HG03457 (cell line): ENCODE measurements around the gene PROX1.

Experiments
- ATAC-seq: cut with Tn5 transposase; IDR thresholded peaks from one replicate; pipeline ENCODE4 v1.9.1; 2021; ENCODE audit warnings: moderate number of reproducible peaks; ENCODE audit not compliant: unreplicated experiment

Gene PROX1

DNA sequence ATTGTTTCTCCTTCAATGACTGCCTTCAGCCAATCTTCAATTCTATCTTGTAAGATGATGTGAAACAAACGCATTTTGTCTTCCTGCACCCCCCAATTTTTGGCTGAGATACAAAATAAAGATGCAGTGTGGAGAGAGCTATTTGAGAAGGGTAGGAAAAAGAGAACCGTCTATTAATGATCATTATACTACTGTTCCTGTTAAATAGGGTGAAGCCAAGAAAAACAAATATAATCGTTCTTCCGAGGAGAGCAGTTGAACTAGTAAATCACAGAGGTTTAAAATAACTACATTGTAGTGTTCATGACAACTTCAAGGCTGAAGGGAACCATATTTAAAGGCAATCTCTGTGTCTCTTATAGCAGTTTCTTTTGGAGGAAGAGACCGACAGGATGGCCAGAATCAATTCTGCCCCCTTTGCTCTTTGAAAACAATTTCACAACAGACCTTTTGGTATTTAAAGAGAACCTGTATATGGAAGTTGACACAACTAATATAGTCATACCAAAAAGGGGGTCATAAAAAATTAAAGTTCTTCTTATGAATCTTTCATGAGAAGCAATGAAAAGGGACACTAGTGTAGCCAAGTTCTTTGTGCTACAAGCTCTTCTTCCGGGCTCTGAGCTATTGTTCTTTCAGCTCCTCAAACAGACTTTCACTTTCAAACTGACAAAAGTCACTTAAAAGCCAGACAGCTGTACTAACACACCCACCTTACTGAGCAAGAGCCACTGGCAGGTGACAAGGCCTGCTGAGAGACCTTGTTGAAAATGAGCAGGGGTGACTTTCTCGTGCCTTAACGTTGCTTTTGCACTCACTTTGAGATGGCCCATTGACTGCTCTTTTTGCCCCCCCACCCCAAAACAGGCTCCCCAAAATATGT lies 30.9 kb downstream of the PROX1 start:
- no peak for ATAC-seq

DNA sequence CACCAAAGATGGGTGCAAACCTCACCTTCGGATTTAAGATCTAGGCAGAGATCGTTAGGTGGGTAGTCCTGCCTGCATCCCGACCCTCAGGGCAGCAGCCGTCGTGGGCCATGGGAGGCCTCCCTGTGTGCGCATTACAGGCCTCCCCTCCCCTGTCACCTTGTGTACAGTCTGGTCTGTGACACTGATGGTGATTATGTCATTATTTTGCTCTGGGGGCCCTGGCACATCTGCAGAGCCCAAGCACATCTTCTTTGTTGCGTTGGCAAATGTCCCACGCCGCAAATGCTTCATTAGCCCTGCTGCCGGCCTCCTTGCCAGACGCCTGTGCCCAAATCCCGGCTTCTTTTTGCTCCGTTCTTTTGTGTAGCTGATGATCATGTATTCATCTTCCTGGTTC lies 31.7 kb downstream of the PROX1 start:
- ATAC-seq, result no peak

DNA sequence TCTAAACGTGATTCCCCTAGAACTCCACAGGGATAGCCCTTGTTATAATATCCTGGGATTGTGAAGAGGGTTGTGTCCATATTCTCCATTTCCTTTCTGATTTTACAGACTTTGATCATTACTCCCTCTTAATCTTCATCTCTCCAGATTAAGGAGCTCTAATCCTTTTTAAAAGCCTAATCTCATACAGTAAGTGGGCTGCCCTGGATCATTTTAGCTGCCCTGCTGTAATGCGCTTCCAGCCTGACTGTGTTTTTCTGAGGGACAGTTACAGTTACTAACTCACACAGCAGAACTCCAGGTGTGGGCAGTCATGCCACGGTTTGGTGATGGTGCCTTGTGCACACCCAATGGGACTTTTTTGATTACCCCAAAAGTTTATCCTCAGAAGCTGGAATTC lies 33.5 kb downstream of the PROX1 start:
- no peak for ATAC-seq

DNA sequence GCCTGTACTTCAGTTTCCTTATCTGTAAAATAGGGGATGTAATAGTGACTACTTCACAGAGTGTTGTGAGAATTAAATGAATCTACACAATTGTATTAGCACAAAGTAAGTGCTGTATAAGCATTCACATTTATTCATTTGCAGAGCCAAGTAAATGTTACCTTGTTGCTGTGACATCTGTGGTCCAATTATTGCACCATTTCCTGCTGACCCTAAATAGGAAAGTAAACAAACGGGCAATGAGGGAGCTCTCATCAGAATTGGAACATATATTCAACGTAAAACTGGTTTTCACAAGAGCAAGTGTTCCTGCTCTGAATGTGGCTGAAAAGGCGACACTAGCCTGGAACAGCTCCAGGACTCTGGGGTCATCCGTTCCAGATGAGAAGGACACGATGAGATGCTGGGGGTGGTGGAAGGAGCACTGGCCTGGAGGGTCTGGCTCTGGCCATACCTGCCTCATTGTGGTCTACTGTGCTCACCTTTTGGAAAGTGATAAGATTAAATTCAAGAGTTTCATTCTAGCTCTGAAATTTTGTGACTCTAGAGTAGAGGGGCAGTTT lies 34.5 kb downstream of the PROX1 start:
- ATAC-seq, result no peak

DNA sequence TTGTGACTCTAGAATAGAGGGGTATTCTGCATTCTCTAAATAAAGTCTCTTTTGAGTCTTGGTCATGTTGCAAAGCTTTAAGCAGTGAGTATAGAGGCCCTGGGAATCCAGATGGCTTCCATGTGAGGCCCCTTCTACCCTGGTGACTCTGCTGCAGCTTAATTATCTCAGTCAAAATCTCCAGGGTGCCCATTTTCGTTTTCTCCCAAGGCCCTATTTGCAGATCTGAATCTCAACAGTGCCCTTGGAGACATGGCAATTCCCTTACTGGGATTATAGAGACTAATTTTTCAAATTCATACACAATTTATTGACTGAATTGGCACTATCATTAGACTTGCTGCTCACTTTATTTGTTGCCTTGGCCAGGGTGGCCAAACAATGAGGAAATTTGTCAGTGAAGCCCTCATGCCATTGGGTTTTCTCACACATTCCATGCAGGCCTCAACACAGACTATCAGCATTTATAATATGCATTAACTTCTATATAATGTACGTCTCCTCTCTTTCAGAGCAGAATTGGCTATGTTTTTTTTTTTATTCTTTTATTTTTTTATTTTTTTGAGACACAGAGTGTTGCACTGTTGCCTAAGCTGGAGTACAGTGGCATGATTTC lies 35.1 kb downstream of the PROX1 start:
- ATAC-seq, result no peak

DNA sequence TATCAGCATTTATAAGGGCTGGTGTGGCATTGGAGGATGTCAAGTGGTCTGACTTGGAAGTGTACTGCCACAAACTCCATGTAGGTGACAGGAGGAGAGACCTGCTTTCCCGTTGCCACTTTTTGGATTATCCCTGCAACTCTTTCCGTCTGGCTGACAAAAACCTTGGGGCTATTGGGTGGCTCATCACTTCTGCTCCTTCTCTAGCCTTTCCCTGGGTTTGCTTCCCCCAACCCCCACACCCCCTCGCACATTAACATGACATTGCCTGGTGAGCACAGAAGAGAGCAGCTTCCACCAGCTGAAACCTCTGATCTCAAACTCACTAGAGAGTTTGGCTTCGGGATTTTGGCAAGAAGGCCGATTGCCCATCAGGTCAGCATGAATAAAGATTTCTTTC lies 39.2 kb downstream of the PROX1 start:
- no peak for ATAC-seq

DNA sequence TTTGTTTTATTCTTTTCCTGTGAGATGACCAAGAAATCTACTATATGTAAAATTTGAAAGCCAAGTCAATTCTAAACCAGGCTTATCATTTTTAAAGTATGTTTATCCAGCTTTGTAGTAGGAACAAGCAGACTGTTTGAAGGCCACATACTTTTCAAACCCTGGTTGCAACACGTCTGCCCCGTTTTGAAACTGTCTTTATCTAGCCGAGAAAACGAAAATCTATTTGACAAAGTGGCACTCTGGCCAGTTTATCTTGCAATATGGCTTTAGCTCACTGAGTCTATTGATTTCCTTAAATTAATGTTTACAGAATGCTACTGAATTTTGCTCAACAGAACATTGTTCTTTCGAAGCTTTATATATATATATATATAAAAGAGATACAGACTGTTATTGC lies 39.7 kb downstream of the PROX1 start:
- no peak for ATAC-seq

DNA sequence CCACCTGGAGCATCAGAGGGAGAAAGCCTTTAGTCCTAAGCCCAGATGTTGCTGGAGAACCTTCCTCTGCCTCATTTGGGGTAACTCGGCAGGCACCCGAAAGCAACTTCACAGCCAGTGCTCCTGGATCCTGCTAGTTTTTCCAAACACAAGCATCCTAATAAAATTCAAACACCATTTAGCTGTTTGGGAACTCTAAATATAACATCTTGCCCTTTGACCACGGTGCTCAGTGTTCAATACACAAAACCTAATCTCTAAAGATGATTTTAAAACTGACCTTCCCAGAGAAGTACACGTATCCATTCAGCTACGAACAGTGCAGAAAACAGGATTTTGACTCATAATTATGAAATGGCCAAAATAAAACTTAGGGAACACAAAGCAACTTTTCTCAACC lies 40.3 kb downstream of the PROX1 start:
- ATAC-seq, result no peak

DNA sequence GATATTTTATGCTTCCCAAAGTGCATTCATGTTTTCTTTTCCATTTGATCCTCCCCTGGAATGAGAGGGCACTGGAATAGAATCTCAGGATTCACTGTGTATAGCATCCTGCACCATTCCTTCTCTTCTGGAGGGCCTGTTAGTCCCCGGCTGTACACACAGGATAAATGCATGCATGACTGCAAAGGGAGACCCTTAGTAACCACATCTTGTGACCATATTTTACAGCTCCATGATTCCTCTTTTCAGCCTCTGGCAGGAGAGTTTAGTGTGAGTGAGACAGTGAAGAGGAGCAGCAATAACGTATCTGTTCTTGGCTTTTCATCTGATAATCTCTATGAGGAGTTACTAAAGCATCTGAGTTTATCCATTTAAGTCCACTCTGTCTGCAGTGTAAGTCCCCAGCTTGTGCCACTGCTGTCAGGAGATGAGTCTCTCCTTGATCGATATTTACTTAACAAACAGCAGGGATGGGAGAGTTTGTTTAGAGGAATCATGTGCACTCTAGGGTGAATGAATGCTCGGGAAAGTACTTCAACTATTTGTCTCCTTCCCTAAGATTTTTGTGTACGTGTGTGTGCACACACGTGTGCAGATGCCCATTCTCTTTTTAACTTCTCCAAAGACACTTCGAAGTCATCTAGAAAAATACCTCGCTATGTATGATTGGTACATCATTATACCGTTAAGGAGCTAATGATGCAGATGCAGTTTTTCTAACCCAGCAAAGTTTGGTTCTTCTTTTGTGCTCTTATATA lies 41.1 kb downstream of the PROX1 start:
- no peak for ATAC-seq

DNA sequence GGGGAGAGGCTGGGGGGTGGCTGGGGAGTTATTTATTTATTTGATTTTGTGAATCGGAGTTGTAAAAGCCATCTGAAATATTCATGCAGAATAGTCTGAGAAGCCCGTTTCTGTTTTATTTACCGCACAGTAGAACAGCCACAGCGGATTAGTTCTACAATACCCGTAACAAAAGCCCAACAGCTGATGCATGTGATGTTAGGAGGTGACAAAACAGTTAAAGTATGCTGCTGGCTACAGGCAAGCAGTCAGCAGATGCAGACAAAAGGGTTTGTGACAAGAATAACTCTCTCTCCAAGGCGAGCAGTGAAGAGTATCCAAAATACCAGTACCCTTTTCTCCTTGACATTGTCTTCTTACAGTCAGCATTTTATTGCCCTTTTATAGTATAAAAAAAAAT lies 42.0 kb downstream of the PROX1 start:
- no peak for ATAC-seq

DNA sequence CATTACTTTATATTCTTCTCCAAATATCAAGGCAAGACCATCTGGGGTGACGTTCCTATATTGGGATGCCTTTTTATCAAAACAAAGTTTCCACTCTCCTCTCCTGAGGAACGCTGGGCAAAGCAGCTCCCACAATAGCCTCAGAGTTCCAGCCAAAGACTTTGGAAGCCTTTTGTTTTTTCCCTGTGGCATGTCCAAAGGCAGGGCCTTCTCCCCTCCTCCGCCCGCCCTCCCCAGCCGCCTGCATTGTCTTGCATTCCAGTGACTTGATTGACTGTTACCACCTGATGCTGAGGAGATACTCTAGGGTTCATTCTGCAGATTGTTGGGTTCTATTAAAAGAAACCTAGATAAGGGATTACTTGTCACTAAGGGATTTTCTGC lies 43.5 kb downstream of the PROX1 start:
- no peak for ATAC-seq

DNA sequence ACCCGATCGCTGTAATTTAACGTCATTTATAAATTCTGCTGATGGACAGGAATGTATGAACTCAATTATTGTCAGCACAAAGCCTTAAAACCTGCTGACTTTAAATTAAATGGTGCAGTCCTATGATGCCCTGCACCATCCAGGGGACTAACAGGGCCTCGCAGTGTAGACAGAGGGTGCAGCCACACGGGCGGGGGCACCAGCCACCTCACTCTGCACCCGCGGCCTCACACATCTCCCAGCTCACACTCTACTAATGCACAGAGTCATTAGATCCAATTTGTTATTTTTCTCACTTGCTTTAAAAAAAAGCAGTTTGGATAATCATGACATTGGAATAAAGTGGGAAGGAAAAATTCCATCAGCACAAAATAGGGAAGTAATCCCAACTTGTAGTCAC lies 49.7 kb downstream of the PROX1 start:
- ATAC-seq, result no peak

DNA sequence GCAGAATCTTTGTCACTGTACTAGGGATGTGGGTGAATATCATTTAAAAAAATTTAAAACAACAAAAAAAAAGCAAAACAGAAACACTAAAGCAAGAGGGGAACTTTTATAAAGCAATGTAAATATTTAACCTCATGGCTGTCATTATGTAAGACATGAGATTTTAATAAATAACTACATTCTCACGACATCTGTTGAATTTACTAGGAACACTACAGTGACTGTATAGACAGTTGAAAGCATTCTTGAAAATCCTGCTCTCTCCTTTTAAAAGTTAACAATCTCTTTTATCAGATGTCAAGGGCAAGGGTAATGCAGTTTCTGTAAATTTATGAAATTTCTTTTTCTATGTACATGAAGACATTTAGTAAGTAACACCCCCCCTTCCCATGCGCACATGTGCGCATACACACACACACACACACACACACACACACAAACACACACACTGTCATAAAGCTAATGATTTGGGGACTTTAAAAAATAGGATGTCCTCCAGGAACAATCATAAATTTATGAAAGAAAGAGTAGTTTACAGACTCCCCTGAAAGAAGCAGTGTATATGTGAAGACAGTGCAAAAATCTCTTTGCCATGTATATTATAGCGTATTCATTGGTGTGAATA lies 51.7 kb downstream of the PROX1 start:
- ATAC-seq, result no peak

DNA sequence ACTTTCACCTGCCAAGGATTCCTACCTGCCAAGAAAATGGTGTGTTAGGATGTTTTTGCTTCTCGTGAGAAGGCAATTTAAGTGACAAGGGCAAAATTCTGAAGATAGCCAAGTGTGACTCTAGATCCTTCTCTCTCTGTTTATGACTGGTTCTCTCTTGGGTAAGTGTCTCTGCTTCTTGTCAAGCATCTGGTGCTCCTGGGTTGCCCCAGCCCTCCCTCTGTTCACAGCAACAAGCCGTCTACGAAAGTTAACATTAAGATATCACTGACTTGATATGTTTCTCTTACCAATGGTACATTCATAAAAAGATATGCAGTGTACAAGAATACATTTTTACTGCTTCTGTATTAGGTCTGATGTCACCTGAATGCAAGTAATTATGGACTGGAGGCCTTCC lies 55.4 kb downstream of the PROX1 start:
- no peak for ATAC-seq

DNA sequence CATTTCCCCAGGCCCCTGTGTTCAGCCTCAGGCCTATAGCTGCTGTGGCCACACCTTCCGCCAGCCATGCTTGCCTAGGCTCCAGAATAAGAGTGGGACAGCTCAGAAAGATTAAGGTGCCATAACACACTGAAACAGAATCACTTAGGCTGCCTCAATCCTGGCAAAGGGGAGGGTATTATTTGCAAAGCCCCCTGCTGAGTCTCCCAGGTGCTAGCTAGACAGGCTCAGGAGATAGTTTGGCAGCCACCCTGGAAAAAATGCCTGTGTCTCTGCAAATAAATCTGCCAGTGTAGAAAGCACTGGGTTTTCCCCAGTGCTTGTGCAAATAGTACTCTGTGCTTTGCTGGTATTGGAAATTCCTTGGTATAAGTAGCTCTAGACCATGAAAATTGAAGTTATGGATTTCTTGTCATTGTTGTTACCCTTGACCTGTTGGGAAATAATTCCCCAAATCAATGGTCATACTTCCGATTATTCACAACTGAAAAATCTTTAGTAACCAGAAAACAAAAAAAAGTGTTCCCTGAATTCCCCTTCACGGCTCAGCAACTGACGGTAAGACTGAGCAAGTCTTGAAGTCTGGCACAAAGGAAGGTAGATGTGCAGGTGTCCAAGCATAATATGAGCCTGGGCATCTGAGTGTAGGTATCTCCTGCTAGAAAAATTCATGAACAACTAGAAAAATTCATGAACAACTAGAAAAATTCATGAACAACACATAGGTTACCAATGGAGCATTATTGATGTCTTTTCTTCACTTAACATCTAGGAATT lies 56.9 kb downstream of the PROX1 start:
- no peak for ATAC-seq

DNA sequence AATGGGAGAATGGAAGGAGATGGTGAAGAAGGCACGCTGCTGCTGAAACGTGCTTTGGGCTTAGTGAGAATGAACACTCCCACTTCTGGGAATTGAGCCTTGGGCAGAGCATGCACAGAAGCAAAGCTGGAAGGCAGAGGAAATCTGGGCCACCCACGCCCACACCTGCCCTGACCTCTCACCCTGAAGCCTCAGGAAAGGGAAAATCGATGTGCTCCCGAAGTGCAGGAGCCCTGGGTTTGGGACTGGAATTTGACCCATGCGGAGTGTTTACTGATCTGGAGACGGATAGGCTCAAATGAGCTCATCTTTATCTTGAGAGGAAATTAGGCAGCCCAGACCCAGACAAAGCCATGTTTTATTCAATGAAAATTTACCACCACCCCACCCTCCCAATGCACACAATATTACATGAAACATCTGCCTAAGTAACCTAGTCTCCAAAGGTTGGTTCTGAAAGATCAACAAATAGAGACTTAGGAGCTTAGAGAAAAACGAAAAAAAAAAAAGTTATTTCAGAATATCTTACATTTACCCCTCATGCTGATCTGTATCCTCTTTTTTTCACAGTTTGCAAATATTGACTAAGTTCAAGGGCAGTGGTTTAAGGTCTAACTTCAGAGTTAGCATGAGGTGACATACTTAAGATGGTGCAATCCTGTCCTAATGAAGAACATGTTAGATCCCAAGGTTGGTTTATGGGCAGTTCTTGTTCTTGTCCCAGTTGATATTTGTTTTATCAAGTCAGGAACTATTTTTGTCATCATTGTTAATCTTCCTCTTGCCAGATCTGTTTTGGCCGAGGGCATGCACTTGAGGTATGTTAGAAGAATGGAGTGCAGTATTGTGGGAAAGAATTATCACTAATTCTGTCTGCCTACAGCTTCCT lies 63.0 kb downstream of the PROX1 start:
- ATAC-seq, result no peak

DNA sequence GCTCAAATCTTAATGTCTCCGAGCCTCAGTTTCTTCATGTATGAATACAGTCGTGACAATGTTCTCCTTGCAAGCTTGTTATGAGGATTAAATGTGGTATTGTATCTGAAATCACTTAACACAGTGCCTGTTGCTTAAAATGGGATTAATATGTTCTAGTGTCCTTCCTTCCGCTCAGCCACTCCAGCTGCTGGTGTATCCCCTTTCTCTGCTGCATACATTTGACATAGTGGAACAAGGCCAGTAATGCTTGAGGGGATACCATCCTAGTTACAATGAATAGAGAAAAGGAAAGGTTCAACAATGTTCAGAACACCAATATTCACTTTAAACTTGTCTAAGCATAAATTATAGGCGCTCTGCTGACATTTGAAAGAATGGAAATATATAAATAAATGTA lies 64.0 kb downstream of the PROX1 start:
- ATAC-seq, result no peak

DNA sequence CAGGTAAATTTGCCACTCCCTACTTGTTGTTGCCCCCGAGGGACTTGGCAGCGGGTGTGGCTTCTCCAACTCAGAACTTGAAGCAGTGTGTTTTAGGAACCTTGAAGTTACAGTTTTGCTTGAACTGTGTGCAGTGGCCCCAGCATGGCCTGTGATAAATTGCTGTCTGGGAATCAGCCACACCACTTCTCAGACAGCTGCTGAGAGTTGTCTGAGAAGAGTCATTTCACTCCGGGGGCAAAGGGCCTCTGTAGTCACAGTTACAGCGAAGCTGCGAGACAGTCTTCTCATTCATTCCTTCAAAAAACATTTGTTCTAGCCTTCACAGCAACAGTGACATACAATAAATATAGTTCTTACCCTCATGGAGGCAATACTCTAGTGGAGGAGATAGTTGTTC lies 70.3 kb downstream of the PROX1 start:
- no peak for ATAC-seq

DNA sequence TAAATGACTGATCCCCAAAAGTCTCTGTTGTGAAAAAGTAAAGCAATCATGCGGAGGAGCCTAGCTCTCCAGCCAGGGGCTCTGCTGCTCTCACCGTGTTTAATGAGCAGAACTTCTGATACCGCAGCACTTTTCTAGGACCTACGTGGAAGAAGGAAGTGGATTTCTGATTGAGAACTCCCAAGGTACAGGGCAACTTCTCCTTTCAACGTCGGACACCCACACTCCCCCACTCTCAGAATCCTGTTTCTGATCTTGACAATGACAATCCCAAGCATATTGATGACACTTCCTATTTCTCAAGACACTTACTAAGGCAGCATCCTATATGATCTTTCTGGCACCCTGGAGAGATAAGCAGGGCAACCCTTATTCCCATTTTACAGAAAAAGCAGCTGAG lies 78.4 kb downstream of the PROX1 start:
- no peak for ATAC-seq
